Vagina (tissue), 2 donors: Measurements from ENCODE around the gene EPSTI1. TPM values are rescaled to one million over a fixed set of nuclear protein-coding genes. Genes with fewer than 3 reads are reported as not detected.
A peak's percentile ranks its signal among the peaks of the same experiment; 100 is the strongest.

Experiments used
- DNase-seq, 2 donors: peaks; one replicate each; pipeline ENCODE4 v3.0.0-alpha.2; 2017; ENCODE audit errors: extremely low spot score in 2 of 2
- H3K27ac ChIP-seq: fragments of 200-600 bp; sonication (generic); one replicate; pipeline ENCODE4 v1.5.1; 2019
- H3K27me3 ChIP-seq: fragments of 200-600 bp; sonication (generic); one replicate; pipeline ENCODE4 v1.5.1; 2019
- H3K36me3 ChIP-seq, 2 donors: fragments of 200-600 bp; sonication (generic); one replicate each; pipeline ENCODE4 v1.5.1; 2017 to 2019
- H3K4me1 ChIP-seq: fragments of 200-600 bp; sonication (generic); one replicate; pipeline ENCODE4 v1.5.1; 2019
- H3K4me3 ChIP-seq, 2 donors: fragments of 200-600 bp; sonication (generic); 1 replicate in 1 of 2; 2 replicates in 1 of 2; pipeline ENCODE4 v1.5.1; 2016 to 2019
- H3K9me3 ChIP-seq: fragments of 200-600 bp; sonication (generic); one replicate; pipeline ENCODE4 v1.5.1; 2019
- CTCF ChIP-seq, 3 experiments: fragments of 450-650 bp in 2 of 3; fragments of 200-600 bp in 1 of 3; sonication (generic) in 1 of 3; IDR thresholded peaks; one replicate each; pipeline ENCODE4 v1.5.1; 2017 to 2019; ENCODE audit warnings: antibody characterized with exemption in 3 of 3, mild to moderate bottlenecking in 2 of 3, moderate library complexity in 2 of 3
- POLR2A ChIP-seq, 2 donors: fragments of 450-650 bp; IDR thresholded peaks; one replicate each; pipeline ENCODE4 v1.6.1; 2017; ENCODE audit warnings: antibody characterized with exemption in 2 of 2, mild to moderate bottlenecking in 2 of 2, moderate library complexity in 2 of 2
- POLR2AphosphoS5 ChIP-seq, 2 donors: sonication (generic); formaldehyde crosslinking; IDR thresholded peaks; one replicate each; pipeline ENCODE4 v1.9.0; 2017; ENCODE audit warnings: antibody characterized with exemption in 2 of 2, mild to moderate bottlenecking in 2 of 2, low read depth in 1 of 2; ENCODE audit not compliant: insufficient read depth in 1 of 2
- intact Hi-C: fragments of 100-400 bp; cut with DNase I; formaldehyde crosslinking; loops from one replicate; pipeline ENCODE4 v1.15.1; 2023
- total RNA-seq: library from RNA; depleted of rRNA; stranded (reverse); fragments of >200 nt; gene quantifications from one replicate; pipeline ENCODE4 v1.2.3, GENCODE V29; 2016

Gene EPSTI1
- total RNA-seq, 1 donor from 2014 or later: 4.9 TPM

- no peaks in the 10 kb centered on the region for H3K27me3 ChIP-seq
- H3K4me1 ChIP-seq: peaks cover 28% of the 10 kb centered on the region
- peak in 1 of 2 donors; percentile 27 for DNase-seq
- peak overlapping the region; percentile 90 for H3K27ac ChIP-seq
- peak overlapping the region; percentile 70 to 82 for H3K4me3 ChIP-seq
- intact Hi-C loops: no loop called here
- no peak for TF ChIP-seq POLR2AphosphoS5 (IDR thresholded peaks at IDR 0.05; ENCODE audit: insufficient read depth in 1 of 2, low read depth in 1 of 2)
- no peak for TF ChIP-seq POLR2A (IDR thresholded peaks at IDR 0.05)
- TF ChIP-seq CTCF (IDR thresholded peaks at IDR 0.05): no peak
- no peaks in the 10 kb centered on the region for H3K36me3 ChIP-seq
- no peaks in the 10 kb centered on the region for H3K9me3 ChIP-seq
Observed at GRCh38 chr13:42990291-42991232, 1.5 kb downstream of the EPSTI1 start.

- peak overlapping the region; percentile 66 for H3K27ac ChIP-seq
- TF ChIP-seq POLR2AphosphoS5 (IDR thresholded peaks at IDR 0.05; ENCODE audit: insufficient read depth in 1 of 2, low read depth in 1 of 2) (no peak), CTCF (IDR thresholded peaks at IDR 0.05) (no peak), POLR2A (IDR thresholded peaks at IDR 0.05) (no peak)
- DNase-seq: no peak
- peaks cover 27% of the 10 kb centered on the region for H3K4me1 ChIP-seq
- intact Hi-C loops: no loop called here
- no peak overlapping the region for H3K4me3 ChIP-seq
- no peaks in the 10 kb centered on the region for H3K9me3 ChIP-seq
- H3K27me3 ChIP-seq: no peaks in the 10 kb centered on the region
- H3K36me3 ChIP-seq: no peaks in the 10 kb centered on the region
Observed at GRCh38 chr13:42986176-42986574, 5.9 kb downstream of the EPSTI1 start.

- intact Hi-C loops: no loop called here
- H3K27me3 ChIP-seq: no peaks in the 10 kb centered on the region
- TF ChIP-seq POLR2AphosphoS5 (IDR thresholded peaks at IDR 0.05; ENCODE audit: insufficient read depth in 1 of 2, low read depth in 1 of 2): no peak
- TF ChIP-seq POLR2A (IDR thresholded peaks at IDR 0.05): no peak
- TF ChIP-seq CTCF (IDR thresholded peaks at IDR 0.05): no peak
- H3K9me3 ChIP-seq: no peaks in the 10 kb centered on the region
- H3K4me1 ChIP-seq: peaks cover 21% of the 10 kb centered on the region
- peak overlapping the region; percentile 66 for H3K27ac ChIP-seq
- DNase-seq: peak in 1 of 2 donors; percentile 87
- H3K4me3 ChIP-seq: no peak overlapping the region
- H3K36me3 ChIP-seq: no peaks in the 10 kb centered on the region
Observed at GRCh38 chr13:42985312-42986175, 6.5 kb downstream of the EPSTI1 start.

- intact Hi-C loops: no loop called here
- Histone ChIP-seq H3K27ac (no peak overlapping the region), H3K27me3 (no peaks in the 10 kb centered on the region), H3K9me3 (no peaks in the 10 kb centered on the region), H3K36me3 (no peaks in the 10 kb centered on the region), H3K4me3 (no peak overlapping the region), H3K4me1 (peaks cover 13% of the 10 kb centered on the region)
- TF ChIP-seq POLR2A (IDR thresholded peaks at IDR 0.05): no peak
- no peak for TF ChIP-seq POLR2AphosphoS5 (IDR thresholded peaks at IDR 0.05; ENCODE audit: insufficient read depth in 1 of 2, low read depth in 1 of 2)
- TF ChIP-seq CTCF (IDR thresholded peaks at IDR 0.05): no peak
- no peak for DNase-seq
Observed at GRCh38 chr13:42984691-42985090, 7.3 kb downstream of the EPSTI1 start.
